ENCODE measurements around the gene SELENOW.

SELENOW gene

DNA sequence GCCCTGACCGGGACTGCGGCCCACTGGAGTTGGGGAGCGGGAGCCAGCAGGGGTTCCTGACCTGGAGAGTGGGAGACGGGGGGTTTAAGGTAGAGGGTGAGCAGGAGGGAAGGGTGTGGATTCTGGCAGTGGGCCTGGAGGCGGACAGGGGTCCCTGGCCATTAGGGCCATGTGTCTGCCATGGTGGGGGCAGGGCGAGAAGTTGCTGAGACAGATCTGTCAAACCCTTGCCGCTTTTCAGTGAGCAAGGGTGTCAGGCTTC, 12.2 kb upstream of the SELENOW start:
- no peaks in the 10 kb centered on the region for H3K9me2 ChIP-seq (replicated peaks; ENCODE audit: low read depth, low read length)
- H3K79me2 ChIP-seq (ENCODE audit: insufficient read depth, low read length), result no peaks in the 10 kb centered on the region
- no peaks in the 10 kb centered on the region for H4K20me1 ChIP-seq (ENCODE audit: insufficient read depth, low read length, poor library complexity, severe bottlenecking)
- H2AFZ ChIP-seq (ENCODE audit: low read length), result no peak overlapping the region
- no peak overlapping the region for H3K4me3 ChIP-seq (ENCODE audit: low read length, poor library complexity, severe bottlenecking)
- peaks cover 3% of the 10 kb centered on the region for H3K4me1 ChIP-seq (ENCODE audit: insufficient read depth, low read length, poor library complexity, severe bottlenecking)
- no peaks in the 10 kb centered on the region for H3K36me3 ChIP-seq (ENCODE audit: insufficient read depth, low read length)
- H3K27me3 ChIP-seq (ENCODE audit: insufficient read depth, low read length, poor library complexity, severe bottlenecking), result no peaks in the 10 kb centered on the region
- no peak overlapping the region for H3K9ac ChIP-seq (ENCODE audit: low read depth, low read length, poor library complexity, severe bottlenecking)
- TF ChIP-seq EZH2phosphoT487 (IDR thresholded peaks at IDR 0.05; ENCODE audit: borderline replicate concordance), result no peak
- TF ChIP-seq, protein P1, sequence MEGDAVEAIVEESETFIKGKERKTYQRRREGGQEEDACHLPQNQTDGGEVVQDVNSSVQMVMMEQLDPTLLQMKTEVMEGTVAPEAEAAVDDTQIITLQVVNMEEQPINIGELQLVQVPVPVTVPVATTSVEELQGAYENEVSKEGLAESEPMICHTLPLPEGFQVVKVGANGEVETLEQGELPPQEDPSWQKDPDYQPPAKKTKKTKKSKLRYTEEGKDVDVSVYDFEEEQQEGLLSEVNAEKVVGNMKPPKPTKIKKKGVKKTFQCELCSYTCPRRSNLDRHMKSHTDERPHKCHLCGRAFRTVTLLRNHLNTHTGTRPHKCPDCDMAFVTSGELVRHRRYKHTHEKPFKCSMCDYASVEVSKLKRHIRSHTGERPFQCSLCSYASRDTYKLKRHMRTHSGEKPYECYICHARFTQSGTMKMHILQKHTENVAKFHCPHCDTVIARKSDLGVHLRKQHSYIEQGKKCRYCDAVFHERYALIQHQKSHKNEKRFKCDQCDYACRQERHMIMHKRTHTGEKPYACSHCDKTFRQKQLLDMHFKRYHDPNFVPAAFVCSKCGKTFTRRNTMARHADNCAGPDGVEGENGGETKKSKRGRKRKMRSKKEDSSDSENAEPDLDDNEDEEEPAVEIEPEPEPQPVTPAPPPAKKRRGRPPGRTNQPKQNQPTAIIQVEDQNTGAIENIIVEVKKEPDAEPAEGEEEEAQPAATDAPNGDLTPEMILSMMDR (conservative IDR thresholded peaks at IDR 0.05; ENCODE audit: low read length), result no peak
- no peaks in the 10 kb centered on the region for H3F3A ChIP-seq (ENCODE audit: low read depth)
- no peak overlapping the region for H3K4me2 ChIP-seq (ENCODE audit: low read depth, low read length, poor library complexity, severe bottlenecking)
- H3K9me3 ChIP-seq (ENCODE audit: insufficient read depth, low read depth, low read length), result no peaks in the 10 kb centered on the region

DNA sequence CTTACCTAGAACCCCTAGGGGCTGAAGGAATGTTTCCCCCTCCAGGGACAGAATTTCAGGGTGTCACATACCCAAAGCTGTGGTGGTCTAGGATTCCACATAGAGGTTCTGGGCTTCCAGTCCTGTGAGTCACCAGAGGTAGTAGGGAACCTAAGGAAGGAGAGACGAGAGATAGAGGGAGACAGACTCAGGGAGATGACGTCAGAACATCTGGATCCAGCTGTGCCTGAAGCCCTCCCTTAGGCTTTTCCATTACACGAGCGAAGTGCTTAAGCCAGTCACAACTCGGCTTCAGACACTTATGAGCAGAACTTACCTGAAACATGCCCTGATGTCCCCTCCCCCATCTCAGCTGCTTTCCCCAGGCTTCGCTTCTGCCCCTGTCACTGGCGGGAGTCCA, 11.8 kb upstream of the SELENOW start:
- no peak for TF ChIP-seq EZH2phosphoT487 (IDR thresholded peaks at IDR 0.05; ENCODE audit: borderline replicate concordance)
- TF ChIP-seq, protein P1 (conservative IDR thresholded peaks at IDR 0.05; ENCODE audit: low read length), result no peak
- Histone ChIP-seq H2AFZ (ENCODE audit: low read length) (no peak overlapping the region), H3K9me2 (replicated peaks; ENCODE audit: low read depth, low read length) (no peaks in the 10 kb centered on the region), H3K4me1 (ENCODE audit: insufficient read depth, low read length, poor library complexity, severe bottlenecking) (peaks cover 3% of the 10 kb centered on the region), H3K9me3 (ENCODE audit: insufficient read depth, low read depth, low read length) (no peaks in the 10 kb centered on the region), H3K4me3 (ENCODE audit: low read length, poor library complexity, severe bottlenecking) (no peak overlapping the region), H3K79me2 (ENCODE audit: insufficient read depth, low read length) (no peaks in the 10 kb centered on the region), H4K20me1 (ENCODE audit: insufficient read depth, low read length, poor library complexity, severe bottlenecking) (no peaks in the 10 kb centered on the region), H3K36me3 (ENCODE audit: insufficient read depth, low read length) (no peaks in the 10 kb centered on the region), H3F3A (ENCODE audit: low read depth) (no peaks in the 10 kb centered on the region), H3K9ac (ENCODE audit: low read depth, low read length, poor library complexity, severe bottlenecking) (no peak overlapping the region), H3K4me2 (ENCODE audit: low read depth, low read length, poor library complexity, severe bottlenecking) (no peak overlapping the region), H3K27me3 (ENCODE audit: insufficient read depth, low read length, poor library complexity, severe bottlenecking) (no peaks in the 10 kb centered on the region)

DNA sequence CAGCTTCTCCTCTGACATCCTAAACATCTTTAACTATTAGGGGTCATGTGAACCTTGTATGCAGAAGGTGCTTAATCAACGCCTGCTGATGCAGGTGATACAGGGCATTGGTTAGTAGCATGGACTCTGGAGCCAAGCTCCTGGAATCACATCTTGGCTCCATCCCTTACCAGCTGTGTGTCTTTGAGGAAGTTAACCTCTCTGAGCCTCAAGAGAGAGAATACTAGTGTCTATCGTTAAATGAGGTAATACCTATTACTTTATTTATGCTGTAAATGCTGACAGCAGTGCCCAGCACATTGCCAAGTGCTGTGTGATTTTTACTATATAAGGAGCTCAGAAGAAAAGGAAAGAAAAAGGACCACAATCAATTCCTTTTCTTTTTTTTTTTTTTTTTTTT, 11.2 kb upstream of the SELENOW start:
- H2AFZ ChIP-seq (ENCODE audit: low read length), result no peak overlapping the region
- no peak overlapping the region for H3K9ac ChIP-seq (ENCODE audit: low read depth, low read length, poor library complexity, severe bottlenecking)
- no peak overlapping the region for H3K4me2 ChIP-seq (ENCODE audit: low read depth, low read length, poor library complexity, severe bottlenecking)
- H3K9me3 ChIP-seq (ENCODE audit: insufficient read depth, low read depth, low read length), result no peaks in the 10 kb centered on the region
- H3K4me1 ChIP-seq (ENCODE audit: insufficient read depth, low read length, poor library complexity, severe bottlenecking), result peaks cover 3% of the 10 kb centered on the region
- no peak overlapping the region for H3K4me3 ChIP-seq (ENCODE audit: low read length, poor library complexity, severe bottlenecking)
- H3K9me2 ChIP-seq (replicated peaks; ENCODE audit: low read depth, low read length), result no peaks in the 10 kb centered on the region
- H3K36me3 ChIP-seq (ENCODE audit: insufficient read depth, low read length), result no peaks in the 10 kb centered on the region
- H3F3A ChIP-seq (ENCODE audit: low read depth), result no peaks in the 10 kb centered on the region
- H4K20me1 ChIP-seq (ENCODE audit: insufficient read depth, low read length, poor library complexity, severe bottlenecking), result no peaks in the 10 kb centered on the region
- no peaks in the 10 kb centered on the region for H3K27me3 ChIP-seq (ENCODE audit: insufficient read depth, low read length, poor library complexity, severe bottlenecking)
- TF ChIP-seq, protein P1 (conservative IDR thresholded peaks at IDR 0.05; ENCODE audit: low read length), result no peak
- no peak for TF ChIP-seq EZH2phosphoT487 (IDR thresholded peaks at IDR 0.05; ENCODE audit: borderline replicate concordance)
- H3K79me2 ChIP-seq (ENCODE audit: insufficient read depth, low read length), result no peaks in the 10 kb centered on the region

All from Loucy (cell line).